ENCODE data around the gene REV3L. TPM values are rescaled to one million over a fixed set of nuclear protein-coding genes. Genes with fewer than 3 reads are reported as not detected.

REV3L gene
- total and polyA plus RNA-seq, 9 of the 15 experiments (the other 6 are each of a cell fraction or from before 2014, with no cell fraction given) = 5.5 to 24.4 (median 14.4) TPM

- TF ChIP-seq UBTF (IDR thresholded peaks at IDR 0.05; ENCODE audit: borderline replicate concordance in 1 of 2, low read depth in 2 of 2, low read length in 2 of 2) = no peak
- no peak for TF ChIP-seq RFX7 (CRISPR knock-in tag; IDR thresholded peaks at IDR 0.05)
- TF ChIP-seq, protein P1, sequence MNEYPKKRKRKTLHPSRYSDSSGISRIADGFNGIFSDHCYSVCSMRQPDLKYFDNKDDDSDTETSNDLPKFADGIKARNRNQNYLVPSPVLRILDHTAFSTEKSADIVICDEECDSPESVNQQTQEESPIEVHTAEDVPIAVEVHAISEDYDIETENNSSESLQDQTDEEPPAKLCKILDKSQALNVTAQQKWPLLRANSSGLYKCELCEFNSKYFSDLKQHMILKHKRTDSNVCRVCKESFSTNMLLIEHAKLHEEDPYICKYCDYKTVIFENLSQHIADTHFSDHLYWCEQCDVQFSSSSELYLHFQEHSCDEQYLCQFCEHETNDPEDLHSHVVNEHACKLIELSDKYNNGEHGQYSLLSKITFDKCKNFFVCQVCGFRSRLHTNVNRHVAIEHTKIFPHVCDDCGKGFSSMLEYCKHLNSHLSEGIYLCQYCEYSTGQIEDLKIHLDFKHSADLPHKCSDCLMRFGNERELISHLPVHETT (CRISPR knock-in tag; conservative IDR thresholded peaks at IDR 0.05 in 1 of 2, IDR thresholded peaks at IDR 0.05 in 1 of 2) = no peak
- no peak for TF ChIP-seq KAT8 (IDR thresholded peaks at IDR 0.05; ENCODE audit: low read depth)
- TF ChIP-seq XRCC3 (IDR thresholded peaks at IDR 0.05) = no peak
- TF ChIP-seq HLTF (IDR thresholded peaks at IDR 0.05) = no peak
- TF ChIP-seq ARNT (IDR thresholded peaks at IDR 0.05) = no peak
- TF ChIP-seq, protein P2, sequence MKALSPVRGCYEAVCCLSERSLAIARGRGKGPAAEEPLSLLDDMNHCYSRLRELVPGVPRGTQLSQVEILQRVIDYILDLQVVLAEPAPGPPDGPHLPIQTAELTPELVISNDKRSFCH (CRISPR knock-in tag; IDR thresholded peaks at IDR 0.05) = no peak
- TF ChIP-seq, protein P2 (tag; IDR thresholded peaks at IDR 0.05) = no peak
Measured at GRCh38 chr6:111469543-111469942, 13.5 kb downstream of the REV3L start (continued).
